GM12878 (cell line): Measurements from ENCODE around the gene TGFBR3. TPM values are rescaled to one million over a fixed set of nuclear protein-coding genes. Genes with fewer than 3 reads are reported as not detected.

Experiments
- ATAC-seq: fragments of 200-7000 bp; cut with Tn5 transposase; 3 replicates; pipeline ENCODE4 v1.9.1; 2020; ENCODE audit warnings: mild to moderate bottlenecking, moderate library complexity
- BruUV-seq: library from RNA; stranded (reverse); fragments of 400-500 nt; replicated peaks from 2 replicates; lab custom pipeline; 2021; lab: Mats Ljungman, UMichigan
- CTCF ChIA-PET: fragments of 300-600 bp; sonication (Branson Sonifier 250); formaldehyde crosslinking; extraction: SDS; loops from one replicate; lab custom pipeline; 2021; ENCODE audit warnings: inconsistent platforms; lab: Yijun Ruan, JAX
- POLR2A ChIA-PET: fragments of 350-600 bp; formaldehyde crosslinking; extraction: SDS; loops from one replicate; lab custom pipeline; 2021; ENCODE audit warnings: inconsistent platforms; lab: Charles Lee
- RAD21 ChIA-PET: fragments of 300-600 bp; sonication (Branson Sonifier 250); formaldehyde crosslinking; loops from one replicate; lab custom pipeline; 2023; ENCODE audit warnings: antibody characterized with exemption; ENCODE audit not compliant: unreplicated experiment; lab: Charles Lee
- SMC1A ChIA-PET: fragments of 300-600 bp; sonication (Branson Sonifier 250); formaldehyde crosslinking; loops from one replicate; lab custom pipeline; 2023; ENCODE audit not compliant: unreplicated experiment, uncharacterized antibody; lab: Charles Lee
- DNase-seq: peaks from one replicate; pipeline ENCODE4 v3.0.0-alpha.2; 2011; ENCODE audit warnings: low read depth, low spot score
- FAIRE-seq: peaks from 3 replicates; lab custom pipeline; 2011; peaks lifted over from hg19 to GRCh38; lab: Jason Lieb, UNC
- H2AFZ ChIP-seq: 2 replicates; pipeline ENCODE4 v1.6.0; 2011; ENCODE audit warnings: low read depth, low read length, control low read depth; ENCODE audit not compliant: control insufficient read depth
- H3K27ac ChIP-seq: 2 replicates; pipeline ENCODE4 v1.5.1; 2011; ENCODE audit warnings: control low read depth; ENCODE audit not compliant: control insufficient read depth, insufficient read depth
- H3K27me3 ChIP-seq, 2 experiments: replicated peaks in 1 of 2; 2 replicates each; pipeline versions ENCODE4 v1.6.0 to v1.6.1; 2011; ENCODE audit warnings: low read length in 1 of 2; ENCODE audit not compliant: control insufficient read depth in 2 of 2, insufficient read depth in 2 of 2
- H3K36me3 ChIP-seq, 2 experiments: 2 replicates each; pipeline ENCODE4 v1.5.1; 2011; ENCODE audit warnings: low read length in 1 of 2; ENCODE audit not compliant: control insufficient read depth in 2 of 2, insufficient read depth in 2 of 2
- H3K4me1 ChIP-seq: 2 replicates; pipeline ENCODE4 v1.6.1; 2011; ENCODE audit warnings: mild to moderate bottlenecking, low read length, moderate library complexity, mixed read lengths; ENCODE audit not compliant: control insufficient read depth, insufficient read depth
- H3K4me2 ChIP-seq: 2 replicates; pipeline ENCODE4 v1.6.0; 2011; ENCODE audit warnings: control low read depth; ENCODE audit not compliant: control insufficient read depth, insufficient read depth
- H3K4me3 ChIP-seq: fragments of 200-600 bp; sonication (generic); 2 replicates; pipeline ENCODE4 v1.5.1; 2016
- H3K79me2 ChIP-seq: 2 replicates; pipeline ENCODE4 v1.6.0; 2011; ENCODE audit warnings: low read length; ENCODE audit not compliant: control insufficient read depth, insufficient read depth
- H3K9ac ChIP-seq: 2 replicates; pipeline ENCODE4 v1.8.0; 2011; ENCODE audit warnings: low read length, control low read depth, mixed read lengths; ENCODE audit not compliant: control insufficient read depth, insufficient read depth
- H3K9me3 ChIP-seq: replicated peaks from 3 replicates; pipeline ENCODE4 v1.5.1; 2011; ENCODE audit warnings: mild to moderate bottlenecking, low read length; ENCODE audit not compliant: control insufficient read depth, insufficient read depth
- H4K20me1 ChIP-seq: 2 replicates; pipeline ENCODE4 v1.6.0; 2011; ENCODE audit not compliant: control insufficient read depth, insufficient read depth
- HDAC6 ChIP-seq: fragments of 200-600 bp; sonication (generic); IDR thresholded peaks from one replicate; pipeline ENCODE4 v1.8.0; 2017; ENCODE audit warnings: antibody characterized with exemption; ENCODE audit not compliant: unreplicated experiment
- NFIC ChIP-seq: IDR thresholded peaks from 2 replicates; pipeline ENCODE4 v1.6.1; 2012; ENCODE audit warnings: low read depth, mild to moderate bottlenecking, inconsistent platforms, low read length, moderate library complexity
- PRDM15 ChIP-seq: fragments of 450-650 bp; formaldehyde crosslinking; IDR thresholded peaks from 2 replicates; pipeline ENCODE4 v1.4.0; 2020; ENCODE audit warnings: mild to moderate bottlenecking, moderate library complexity
- WGBS: methylation state at CpG from one replicate; pipeline ENCODE4 v1.1.6; 2016; ENCODE audit warnings: low lambda C conversion rate; ENCODE audit not compliant: insufficient replicate concordance, insufficient coverage; ENCODE audit errors: missing lambda C conversion rate; 5-methylcytosine and 5-hydroxymethylcytosine counted together
- in situ Hi-C: fragments of 300-500 bp; cut with MboI; formaldehyde crosslinking; loops from 9 replicates; pipeline ENCODE4 v1.14.3; 2018; ENCODE audit warnings: mixed read lengths
- intact Hi-C: fragments of 100-400 bp; cut with micrococcal nuclease; formaldehyde crosslinking; loops from one replicate; pipeline ENCODE4 v1.14.2; 2022; ENCODE audit not compliant: unreplicated experiment
- polyA plus RNA-seq, 11 experiments: library from polyadenylated mRNA; depleted of rRNA in 4 of 11; unstranded in 6 of 11; stranded (reverse) in 5 of 11; fragments of >200 nt; fragmentation: Nextera tagmentation in 4 of 11; fragmentation: Illumina TruSeq in 1 of 11; extraction: Ambion mirVana in 4 of 11; extraction: Trizol in 1 of 11; gene quantifications; 1 replicate in 1 of 11; 2 replicates in 10 of 11; pipeline versions ENCODE4 v1.2.1 to v1.2.3, GENCODE V29; 2011 to 2016; ENCODE audit warnings: inconsistent platforms in 2 of 11, missing spikeins in 2 of 11, low read depth in 1 of 11
- total RNA-seq, 4 experiments: library from RNA; depleted of rRNA in 3 of 4; stranded (reverse); fragments of >200 nt in 3 of 4; fragmentation: Illumina TruSeq in 1 of 4; extraction: Trizol in 1 of 4; gene quantifications; 2 replicates each; pipeline versions ENCODE4 v1.2.1 to v1.2.3, GENCODE V29; 2013 to 2021
- TF ChIP-seq, protein P1 (sequence below): fragments of 450-650 bp; IDR thresholded peaks from 2 replicates; pipeline ENCODE4 v1.6.1; 2017; ENCODE audit warnings: mild to moderate bottlenecking, moderate library complexity
- TF ChIP-seq, protein P2 (sequence below): IDR thresholded peaks from 2 replicates; pipeline ENCODE4 v1.6.1; 2012; ENCODE audit warnings: low read depth, low read length, improper control_type of control experiment
- TF ChIP-seq, protein P3 (sequence below): fragments of 450-650 bp; IDR thresholded peaks from 2 replicates; pipeline ENCODE4 v1.6.1; 2017; ENCODE audit warnings: low read depth, mild to moderate bottlenecking, moderate library complexity
- TF ChIP-seq, protein P4 (sequence below): IDR thresholded peaks from 2 replicates; pipeline ENCODE4 v1.6.1; 2012; ENCODE audit warnings: mild to moderate bottlenecking, low read depth, low read length

The TGFBR3 gene
- total and polyA plus RNA-seq, 10 of the 15 experiments (the other 5 are each of a cell fraction or from before 2014, with no cell fraction given): 2.7 to 16.5 (median 12.6) TPM

DNA sequence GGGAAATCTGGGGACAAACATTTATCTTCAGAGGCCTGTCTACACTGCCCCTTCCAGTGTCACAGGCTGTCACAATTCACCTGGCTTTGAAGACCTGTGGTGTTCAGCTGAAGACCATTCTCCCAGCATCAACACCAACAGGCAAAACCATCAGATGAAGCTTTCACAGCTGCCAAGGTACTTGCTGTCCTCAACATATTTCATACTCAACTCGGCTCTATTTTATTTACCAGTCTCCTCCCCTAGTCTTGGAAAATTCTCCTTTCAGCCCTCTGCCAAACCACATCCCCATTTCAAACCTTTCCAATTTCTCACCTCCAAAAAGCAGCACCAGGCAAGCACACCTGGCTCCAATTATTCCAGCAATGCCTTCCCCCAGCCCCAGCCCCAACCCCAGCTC is 108.8 kb downstream of the TGFBR3 start:
- H3K4me1 ChIP-seq: no peaks in the 10 kb centered on the region
- H3K4me3 ChIP-seq: no peak overlapping the region
- H3K36me3 ChIP-seq: no peaks in the 10 kb centered on the region
- H3K4me2 ChIP-seq: no peak overlapping the region
- no peaks in the 10 kb centered on the region for H4K20me1 ChIP-seq
- no peaks in the 10 kb centered on the region for H3K9me3 ChIP-seq
- SMC1A ChIA-PET: interaction anchor here (1.1 kb wide), 1 partner anchor 223 kb away, joined by 4 read pairs; no protein-coding TSS in a partner anchor
- ATAC-seq (no peak), FAIRE-seq (no peak), DNase-seq (no peak)
- CTCF ChIA-PET: interaction anchor here (2.6 kb wide), 1 partner anchor 14 kb away, joined by 10 read pairs; no protein-coding TSS in a partner anchor
- H2AFZ ChIP-seq: no peak overlapping the region
- intact Hi-C loops: no loop called here
- in situ Hi-C loops: no loop called here
- H3K27me3 ChIP-seq: no peaks in the 10 kb centered on the region
- POLR2A ChIA-PET: interaction anchor here (0.6 kb wide), 1 partner anchor 11 kb away, joined by 4 read pairs; no protein-coding TSS in a partner anchor
- WGBS: 80% methylated on average over 1 of the region's 1 CpG
- no peak overlapping the region for H3K27ac ChIP-seq
- no peaks in the 10 kb centered on the region for H3K79me2 ChIP-seq
- no peak overlapping the region for H3K9ac ChIP-seq
- RAD21 ChIA-PET: no interaction called here
- no TSS peak for BruUV-seq
- TF ChIP-seq HDAC6 (no peak), PRDM15 (CRISPR knock-in tag) (no peak), NFIC (no peak)
- TF ChIP-seq, protein P1, sequence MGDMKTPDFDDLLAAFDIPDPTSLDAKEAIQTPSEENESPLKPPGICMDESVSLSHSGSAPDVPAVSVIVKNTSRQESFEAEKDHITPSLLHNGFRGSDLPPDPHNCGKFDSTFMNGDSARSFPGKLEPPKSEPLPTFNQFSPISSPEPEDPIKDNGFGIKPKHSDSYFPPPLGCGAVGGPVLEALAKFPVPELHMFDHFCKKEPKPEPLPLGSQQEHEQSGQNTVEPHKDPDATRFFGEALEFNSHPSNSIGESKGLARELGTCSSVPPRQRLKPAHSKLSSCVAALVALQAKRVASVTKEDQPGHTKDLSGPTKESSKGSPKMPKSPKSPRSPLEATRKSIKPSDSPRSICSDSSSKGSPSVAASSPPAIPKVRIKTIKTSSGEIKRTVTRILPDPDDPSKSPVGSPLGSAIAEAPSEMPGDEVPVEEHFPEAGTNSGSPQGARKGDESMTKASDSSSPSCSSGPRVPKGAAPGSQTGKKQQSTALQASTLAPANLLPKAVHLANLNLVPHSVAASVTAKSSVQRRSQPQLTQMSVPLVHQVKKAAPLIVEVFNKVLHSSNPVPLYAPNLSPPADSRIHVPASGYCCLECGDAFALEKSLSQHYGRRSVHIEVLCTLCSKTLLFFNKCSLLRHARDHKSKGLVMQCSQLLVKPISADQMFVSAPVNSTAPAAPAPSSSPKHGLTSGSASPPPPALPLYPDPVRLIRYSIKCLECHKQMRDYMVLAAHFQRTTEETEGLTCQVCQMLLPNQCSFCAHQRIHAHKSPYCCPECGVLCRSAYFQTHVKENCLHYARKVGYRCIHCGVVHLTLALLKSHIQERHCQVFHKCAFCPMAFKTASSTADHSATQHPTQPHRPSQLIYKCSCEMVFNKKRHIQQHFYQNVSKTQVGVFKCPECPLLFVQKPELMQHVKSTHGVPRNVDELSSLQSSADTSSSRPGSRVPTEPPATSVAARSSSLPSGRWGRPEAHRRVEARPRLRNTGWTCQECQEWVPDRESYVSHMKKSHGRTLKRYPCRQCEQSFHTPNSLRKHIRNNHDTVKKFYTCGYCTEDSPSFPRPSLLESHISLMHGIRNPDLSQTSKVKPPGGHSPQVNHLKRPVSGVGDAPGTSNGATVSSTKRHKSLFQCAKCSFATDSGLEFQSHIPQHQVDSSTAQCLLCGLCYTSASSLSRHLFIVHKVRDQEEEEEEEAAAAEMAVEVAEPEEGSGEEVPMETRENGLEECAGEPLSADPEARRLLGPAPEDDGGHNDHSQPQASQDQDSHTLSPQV: no peak
- TF ChIP-seq, protein P2, sequence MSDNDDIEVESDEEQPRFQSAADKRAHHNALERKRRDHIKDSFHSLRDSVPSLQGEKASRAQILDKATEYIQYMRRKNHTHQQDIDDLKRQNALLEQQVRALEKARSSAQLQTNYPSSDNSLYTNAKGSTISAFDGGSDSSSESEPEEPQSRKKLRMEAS: no peak
- TF ChIP-seq, protein P3, sequence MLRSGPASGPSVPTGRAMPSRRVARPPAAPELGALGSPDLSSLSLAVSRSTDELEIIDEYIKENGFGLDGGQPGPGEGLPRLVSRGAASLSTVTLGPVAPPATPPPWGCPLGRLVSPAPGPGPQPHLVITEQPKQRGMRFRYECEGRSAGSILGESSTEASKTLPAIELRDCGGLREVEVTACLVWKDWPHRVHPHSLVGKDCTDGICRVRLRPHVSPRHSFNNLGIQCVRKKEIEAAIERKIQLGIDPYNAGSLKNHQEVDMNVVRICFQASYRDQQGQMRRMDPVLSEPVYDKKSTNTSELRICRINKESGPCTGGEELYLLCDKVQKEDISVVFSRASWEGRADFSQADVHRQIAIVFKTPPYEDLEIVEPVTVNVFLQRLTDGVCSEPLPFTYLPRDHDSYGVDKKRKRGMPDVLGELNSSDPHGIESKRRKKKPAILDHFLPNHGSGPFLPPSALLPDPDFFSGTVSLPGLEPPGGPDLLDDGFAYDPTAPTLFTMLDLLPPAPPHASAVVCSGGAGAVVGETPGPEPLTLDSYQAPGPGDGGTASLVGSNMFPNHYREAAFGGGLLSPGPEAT: no peak
- TF ChIP-seq, protein P4, sequence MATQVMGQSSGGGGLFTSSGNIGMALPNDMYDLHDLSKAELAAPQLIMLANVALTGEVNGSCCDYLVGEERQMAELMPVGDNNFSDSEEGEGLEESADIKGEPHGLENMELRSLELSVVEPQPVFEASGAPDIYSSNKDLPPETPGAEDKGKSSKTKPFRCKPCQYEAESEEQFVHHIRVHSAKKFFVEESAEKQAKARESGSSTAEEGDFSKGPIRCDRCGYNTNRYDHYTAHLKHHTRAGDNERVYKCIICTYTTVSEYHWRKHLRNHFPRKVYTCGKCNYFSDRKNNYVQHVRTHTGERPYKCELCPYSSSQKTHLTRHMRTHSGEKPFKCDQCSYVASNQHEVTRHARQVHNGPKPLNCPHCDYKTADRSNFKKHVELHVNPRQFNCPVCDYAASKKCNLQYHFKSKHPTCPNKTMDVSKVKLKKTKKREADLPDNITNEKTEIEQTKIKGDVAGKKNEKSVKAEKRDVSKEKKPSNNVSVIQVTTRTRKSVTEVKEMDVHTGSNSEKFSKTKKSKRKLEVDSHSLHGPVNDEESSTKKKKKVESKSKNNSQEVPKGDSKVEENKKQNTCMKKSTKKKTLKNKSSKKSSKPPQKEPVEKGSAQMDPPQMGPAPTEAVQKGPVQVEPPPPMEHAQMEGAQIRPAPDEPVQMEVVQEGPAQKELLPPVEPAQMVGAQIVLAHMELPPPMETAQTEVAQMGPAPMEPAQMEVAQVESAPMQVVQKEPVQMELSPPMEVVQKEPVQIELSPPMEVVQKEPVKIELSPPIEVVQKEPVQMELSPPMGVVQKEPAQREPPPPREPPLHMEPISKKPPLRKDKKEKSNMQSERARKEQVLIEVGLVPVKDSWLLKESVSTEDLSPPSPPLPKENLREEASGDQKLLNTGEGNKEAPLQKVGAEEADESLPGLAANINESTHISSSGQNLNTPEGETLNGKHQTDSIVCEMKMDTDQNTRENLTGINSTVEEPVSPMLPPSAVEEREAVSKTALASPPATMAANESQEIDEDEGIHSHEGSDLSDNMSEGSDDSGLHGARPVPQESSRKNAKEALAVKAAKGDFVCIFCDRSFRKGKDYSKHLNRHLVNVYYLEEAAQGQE: no peak
